Pancreas (tissue), 10 donors: ENCODE measurements around the gene EFHD2. TPM values are rescaled to one million over a fixed set of nuclear protein-coding genes. Genes with fewer than 3 reads are reported as not detected.
A peak's percentile ranks its signal among the peaks of the same experiment; 100 is the strongest.
"Not testable (repeated sequence)": the region's sequence is repeated elsewhere in the genome, so short reads cannot be mapped to it uniquely, and the experiment has no call there.

Experiments used
- ATAC-seq, 4 donors: fragments of 200-7000 bp; cut with Tn5 transposase; one replicate each; pipeline versions ENCODE4 v1.8.0 to v1.9.1; 2020; ENCODE audit warnings: mild to moderate bottlenecking in 4 of 4, moderate library complexity in 4 of 4
- DNase-seq, 6 donors: peaks; one replicate each; pipeline ENCODE4 v3.0.0-alpha.2; 2020
- FAIRE-seq: peaks from 2 replicates; lab custom pipeline; 2012; peaks lifted over from hg19 to GRCh38; lab: Jason Lieb, UNC
- H3K27ac ChIP-seq, 4 donors: fragments of 200-600 bp; sonication (generic); 1 replicate in 3 of 4; 2 replicates in 1 of 4; pipeline versions ENCODE4 v1.5.0 to v1.8.0; 2020
- H3K27me3 ChIP-seq, 4 donors: fragments of 200-600 bp; one replicate each; pipeline ENCODE4 v1.8.0; 2021
- H3K36me3 ChIP-seq, 3 donors: fragments of 200-600 bp; sonication (generic) in 1 of 3; one replicate each; pipeline versions ENCODE4 v1.5.0 to v1.8.0; 2020 to 2021
- H3K4me1 ChIP-seq, 3 donors: fragments of 200-600 bp; one replicate each; pipeline ENCODE4 v1.8.0; 2021
- H3K4me3 ChIP-seq, 4 donors: fragments of 200-600 bp; sonication (generic) in 2 of 4; one replicate each; pipeline versions ENCODE4 v1.5.0 to v1.8.0; 2020 to 2021
- H3K9me3 ChIP-seq, 4 donors: fragments of 200-600 bp; one replicate each; pipeline ENCODE4 v1.8.0; 2021
- WGBS, 2 donors: extraction: QIAGEN DNeasy Blood & Tissue Kit; methylation state at CpG; one replicate each; pipeline ENCODE4 v1.1.7; 2013; 5-methylcytosine and 5-hydroxymethylcytosine counted together
- intact Hi-C, 3 donors: fragments of 100-400 bp; cut with DNase I; formaldehyde crosslinking; loops; one replicate each; pipeline versions ENCODE4 v1.11.1 to v1.14.2; 2022
- polyA plus RNA-seq, 2 donors: library from polyadenylated mRNA; stranded (reverse); fragments of 200-250 nt; gene quantifications; one replicate each; pipeline ENCODE4 v1.2.3, GENCODE V29; 2013
- total RNA-seq, 6 donors: library from RNA; stranded (reverse); fragmentation: NEBNext Ultra II Directional in 4 of 6; extraction: Animal tissue kit (Norgen Biotek cat#: 25700) in 4 of 6; gene quantifications; one replicate each; pipeline versions ENCODE4 v1.2.1 to v1.2.4, GENCODE V29; 2021 to 2023
- TF ChIP-seq, protein P1 (sequence below), 4 donors: fragments of 200-600 bp; sonication (generic) in 3 of 4; IDR thresholded peaks; one replicate each; pipeline versions ENCODE4 v1.5.0 to v1.8.0; 2021; ENCODE audit warnings: antibody characterized with exemption in 4 of 4
- donor health status: healthy with polysubstance abuse.
- donor health status: DM: no; HTN: no; CAD: no; lungs with moderate emphysema.
- donor health status: DM: no; HTN: no; CAD: no.
- donor health status: control.
- donor health status: control.
- donor health status: Bipolar disorder and iron deficiency.
- donor health status: DM: yes; HTN: yes; CAD: no.
- donor health status: DM: no; HTN: no; CAD: no.
- donor health status: DM: no; HTN: no; CAD: no.
- donor health status: DM: yes; HTN: yes; CAD: no.

The EFHD2 gene
- total and polyA plus RNA-seq, 8 donors: 30.5 to 47.4 (median 38.8) TPM

DNA sequence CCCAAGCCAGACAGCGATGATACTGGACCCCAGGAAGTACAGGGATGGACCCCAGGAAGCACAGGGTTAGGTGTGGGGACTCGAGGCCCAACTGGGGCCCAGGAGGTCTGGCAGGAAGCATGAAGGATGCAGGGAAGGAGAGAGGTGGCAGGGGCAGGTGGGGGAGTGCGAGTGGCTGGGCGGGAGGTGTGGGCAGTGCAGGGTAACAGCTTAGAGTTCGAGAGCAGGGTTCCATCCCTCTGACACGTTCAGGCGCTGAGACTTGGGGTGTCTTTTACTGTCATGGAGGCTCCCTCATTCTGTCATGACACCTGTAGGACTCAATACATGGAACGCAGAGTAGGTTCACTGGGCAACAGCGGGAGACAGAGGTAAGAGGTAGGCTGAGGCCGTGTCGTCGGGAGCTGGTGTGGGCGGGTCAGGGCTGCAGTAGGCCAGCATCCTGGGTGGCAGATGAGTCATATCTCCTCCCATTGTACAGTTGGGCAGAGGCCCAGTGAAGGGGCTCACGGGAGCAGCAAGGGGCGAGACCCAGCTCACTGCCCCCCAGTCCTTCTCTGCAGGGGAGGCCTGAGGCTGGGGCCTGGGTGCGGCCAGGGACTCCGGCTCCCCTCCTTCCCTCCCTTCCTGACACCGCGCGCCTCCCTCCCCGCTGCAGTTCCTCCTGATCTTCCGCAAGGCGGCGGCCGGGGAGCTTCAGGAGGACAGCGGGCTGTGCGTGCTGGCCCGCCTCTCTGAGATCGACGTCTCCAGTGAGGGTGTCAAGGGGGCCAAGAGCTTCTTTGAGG lies 17.0 kb downstream of the EFHD2 start:
- DNase-seq (peak in 3 of 6 donors; percentile 26 to 79 (median 65)), ATAC-seq (no peak), FAIRE-seq (no peak)
- TF ChIP-seq, protein P1, sequence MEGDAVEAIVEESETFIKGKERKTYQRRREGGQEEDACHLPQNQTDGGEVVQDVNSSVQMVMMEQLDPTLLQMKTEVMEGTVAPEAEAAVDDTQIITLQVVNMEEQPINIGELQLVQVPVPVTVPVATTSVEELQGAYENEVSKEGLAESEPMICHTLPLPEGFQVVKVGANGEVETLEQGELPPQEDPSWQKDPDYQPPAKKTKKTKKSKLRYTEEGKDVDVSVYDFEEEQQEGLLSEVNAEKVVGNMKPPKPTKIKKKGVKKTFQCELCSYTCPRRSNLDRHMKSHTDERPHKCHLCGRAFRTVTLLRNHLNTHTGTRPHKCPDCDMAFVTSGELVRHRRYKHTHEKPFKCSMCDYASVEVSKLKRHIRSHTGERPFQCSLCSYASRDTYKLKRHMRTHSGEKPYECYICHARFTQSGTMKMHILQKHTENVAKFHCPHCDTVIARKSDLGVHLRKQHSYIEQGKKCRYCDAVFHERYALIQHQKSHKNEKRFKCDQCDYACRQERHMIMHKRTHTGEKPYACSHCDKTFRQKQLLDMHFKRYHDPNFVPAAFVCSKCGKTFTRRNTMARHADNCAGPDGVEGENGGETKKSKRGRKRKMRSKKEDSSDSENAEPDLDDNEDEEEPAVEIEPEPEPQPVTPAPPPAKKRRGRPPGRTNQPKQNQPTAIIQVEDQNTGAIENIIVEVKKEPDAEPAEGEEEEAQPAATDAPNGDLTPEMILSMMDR (IDR thresholded peaks at IDR 0.05): no peak
- H3K36me3 ChIP-seq: peaks cover 0 to 16% (median 0%) of the 10 kb centered on the region in 3 donors
- no peaks in the 10 kb centered on the region for H3K27me3 ChIP-seq
- WGBS, 2 donors: 80 to 83% methylated on average over 29 to 30 of the region's 30 CpGs
- intact Hi-C loops: loop anchor here in 1 of 3 donors (5.0 kb wide), 1 partner anchor 99 kb away; no protein-coding TSS in a partner anchor
- no peaks in the 10 kb centered on the region for H3K9me3 ChIP-seq
- H3K4me1 ChIP-seq: peaks cover 7 to 52% (median 39%) of the 10 kb centered on the region in 3 donors
- H3K4me3 ChIP-seq: no peak overlapping the region
- peak overlapping the region in 2 of 4 donors; percentile 12 to 81 for H3K27ac ChIP-seq

DNA sequence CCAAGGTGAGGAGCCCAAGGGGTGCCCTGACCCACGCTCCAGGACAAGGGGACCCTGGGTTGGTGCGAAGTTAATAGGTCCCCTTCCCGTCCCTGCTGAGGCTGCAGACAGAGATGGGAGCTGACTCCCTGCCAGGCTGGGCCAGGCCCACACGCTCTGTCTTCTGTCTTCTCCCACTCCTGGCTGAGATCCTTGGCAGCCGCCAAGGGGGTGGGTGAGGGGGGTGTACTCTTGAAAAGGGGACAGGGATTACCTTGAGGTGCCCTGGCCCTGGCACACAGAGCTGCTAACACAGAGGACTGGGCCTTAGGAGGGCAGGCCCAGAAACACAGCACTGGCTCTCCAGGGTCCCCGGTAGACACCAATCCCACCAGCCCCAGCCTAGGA lies 17.6 kb downstream of the EFHD2 start:
- TF ChIP-seq, protein P1 (IDR thresholded peaks at IDR 0.05): no peak
- intact Hi-C loops: loop anchor here in 1 of 3 donors (5.0 kb wide), 1 partner anchor 100 kb away; no protein-coding TSS in a partner anchor
- Histone ChIP-seq H3K27ac (peak overlapping the region in 1 of 4 donors; percentile 12), H3K36me3 (peaks cover 0 to 16% (median 0%) of the 10 kb centered on the region in 3 donors), H3K4me1 (peaks cover 8 to 50% (median 38%) of the 10 kb centered on the region in 3 donors), H3K4me3 (no peak overlapping the region), H3K9me3 (no peaks in the 10 kb centered on the region), H3K27me3 (no peaks in the 10 kb centered on the region)
- peak in 3 of 6 donors; percentile 13 to 72 (median 53) for DNase-seq
- 73 to 78% methylated on average over 6 of the region's 6 CpGs for WGBS, 2 donors
- ATAC-seq: no peak
- FAIRE-seq: no peak

DNA sequence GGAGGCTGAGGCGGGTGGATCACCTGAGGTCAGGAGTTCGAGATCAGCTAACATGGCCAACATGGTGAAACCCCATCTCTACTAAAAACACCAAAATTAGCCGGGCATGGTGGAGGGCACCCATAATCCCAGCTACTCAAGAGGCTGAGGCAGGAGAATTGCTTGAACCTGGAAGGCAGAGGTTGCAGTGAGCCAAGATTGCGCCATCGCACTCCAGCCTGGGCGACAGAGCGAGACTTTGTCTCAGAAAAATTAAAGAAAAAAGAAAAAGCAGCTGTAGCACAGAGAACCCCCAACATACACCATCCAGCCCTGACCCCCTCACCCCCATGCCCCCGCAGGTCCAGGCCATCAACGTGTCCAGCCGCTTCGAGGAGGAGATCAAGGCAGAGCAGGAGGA lies 18.6 kb downstream of the EFHD2 start:
- not testable (repeated sequence) for H3K4me3 ChIP-seq, ATAC-seq, H3K27ac ChIP-seq, FAIRE-seq, H3K9me3 ChIP-seq, H3K27me3 ChIP-seq
- H3K36me3 ChIP-seq: peaks cover 0 to 16% (median 0%) of the 10 kb centered on the region in 3 donors
- DNase-seq: peak in 1 of 6 donors; percentile 47
- peaks cover 13 to 48% (median 35%) of the 10 kb centered on the region in 3 donors for H3K4me1 ChIP-seq
- WGBS, 2 donors: 87 to 90% methylated on average over 9 to 11 of the region's 11 CpGs
- intact Hi-C loops: loop anchor here in 1 of 3 donors (5.0 kb wide), 1 partner anchor 101 kb away; no protein-coding TSS in a partner anchor

DNA sequence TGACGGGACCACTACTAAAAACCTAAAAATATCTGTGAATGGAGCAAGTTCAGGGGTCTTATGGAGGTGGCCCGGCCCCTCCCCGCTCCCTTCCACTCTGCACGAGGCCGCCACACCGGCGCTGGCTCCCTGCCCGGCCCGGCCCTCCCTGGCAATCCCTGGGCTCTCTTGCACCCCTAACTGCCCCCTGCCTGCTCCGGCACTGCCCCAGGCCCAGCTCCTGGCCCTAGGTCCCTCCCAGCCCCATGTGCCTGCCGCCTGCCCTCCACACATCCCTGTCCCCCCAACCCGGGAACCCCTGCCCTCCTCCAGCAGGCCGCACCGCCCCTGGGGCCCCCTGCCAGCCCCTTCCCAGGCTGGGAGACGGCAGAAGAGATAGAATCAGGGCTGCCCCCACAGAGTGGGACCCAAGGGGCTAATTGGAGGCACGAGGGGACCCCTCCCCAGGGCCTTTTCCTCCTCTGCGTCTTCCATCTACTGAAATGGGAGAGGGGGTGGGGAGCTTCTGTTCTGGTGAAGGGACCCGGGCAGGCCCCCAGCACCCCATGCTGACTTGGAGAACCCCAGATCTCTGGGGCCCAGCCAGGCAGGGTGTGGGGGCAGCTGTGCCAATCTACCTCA lies 19.2 kb downstream of the EFHD2 start:
- DNase-seq (peak in 3 of 6 donors; percentile 34 to 82 (median 60)), FAIRE-seq (no peak), ATAC-seq (no peak)
- Histone ChIP-seq H3K27ac (peak overlapping the region in 3 of 4 donors; percentile 46 to 85 (median 82)), H3K36me3 (peaks cover 0 to 16% (median 0%) of the 10 kb centered on the region in 3 donors), H3K27me3 (no peaks in the 10 kb centered on the region), H3K4me3 (no peak overlapping the region), H3K9me3 (no peaks in the 10 kb centered on the region), H3K4me1 (peaks cover 20 to 45% (median 28%) of the 10 kb centered on the region in 3 donors)
- 85% methylated on average over 16 to 18 of the region's 18 CpGs for WGBS, 2 donors
- TF ChIP-seq, protein P1 (IDR thresholded peaks at IDR 0.05): no peak
- intact Hi-C loops: loop anchor here in 1 of 3 donors (5.0 kb wide), 1 partner anchor 102 kb away; no protein-coding TSS in a partner anchor

DNA sequence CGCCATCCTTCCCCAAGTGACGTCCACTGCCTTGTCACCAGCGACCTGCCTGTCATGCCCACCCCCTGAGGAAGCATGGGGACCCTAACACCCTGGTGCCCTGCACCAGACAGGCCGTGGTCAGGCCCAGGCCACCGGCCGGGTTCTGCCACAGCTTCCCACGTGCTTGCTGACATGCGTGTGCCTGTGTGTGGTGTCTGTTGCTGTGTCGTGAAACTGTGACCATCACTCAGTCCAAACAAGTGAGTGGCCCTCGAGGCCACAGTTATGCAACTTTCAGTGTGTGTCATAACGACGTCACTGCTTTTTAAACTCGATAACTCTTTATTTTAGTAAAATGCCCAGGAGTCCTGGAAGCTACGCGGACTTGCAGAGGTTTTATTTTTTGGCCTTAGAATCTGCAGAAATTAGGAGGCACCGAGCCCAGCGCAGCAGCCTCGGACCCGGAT lies 20.0 kb downstream of the EFHD2 start:
- Histone ChIP-seq H3K27me3 (no peaks in the 10 kb centered on the region), H3K4me3 (no peak overlapping the region), H3K4me1 (peaks cover 24 to 48% (median 26%) of the 10 kb centered on the region in 3 donors), H3K36me3 (peaks cover 0 to 16% (median 0%) of the 10 kb centered on the region in 3 donors), H3K27ac (peak overlapping the region in 3 of 4 donors; percentile 46 to 85 (median 82)), H3K9me3 (no peaks in the 10 kb centered on the region)
- ATAC-seq (no peak), FAIRE-seq (no peak), DNase-seq (peak in 3 of 6 donors; percentile 60 to 79 (median 68))
- TF ChIP-seq, protein P1 (IDR thresholded peaks at IDR 0.05): no peak
- WGBS, 2 donors: 54 to 71% methylated on average over 19 of the region's 19 CpGs
- intact Hi-C loops: loop anchor here in 2 of 3 donors (5.0 to 10.0 kb wide), 2 partner anchors 102 to 285 kb away; no protein-coding TSS in a partner anchor
